Measurements from ENCODE around the gene IPCEF1.

GRCh38 chr6:154206141-154206540 is 150.5 kb downstream of the IPCEF1 start:
- TF ChIP-seq CTCF (IDR thresholded peaks at IDR 0.05) (no peak), POLR2A (IDR thresholded peaks at IDR 0.05) (no peak)

All from thyroid gland (tissue), 4 donors.